ACHN (cell line): ENCODE measurements around the gene ZCWPW1.
"Not testable (repeated sequence)": the region's sequence is repeated elsewhere in the genome, so short reads cannot be mapped to it uniquely, and the experiment has no call there.

Experiments
- DNase-seq: peaks from one replicate; pipeline ENCODE4 v3.0.0-alpha.2; 2015
- in situ Hi-C: cut with HindIII; loops from 2 replicates; pipeline ENCODE4 v1.10.0; 2017; ENCODE audit warnings: low sequenced_read_pairs, low pct_ligation_motif_present, low pct_unique_long_range_greater_than_20kb

Gene ZCWPW1

GRCh38 chr7:100369105-100369504 is 59.4 kb downstream of the ZCWPW1 start:
- in situ Hi-C loops, result no loop called here

DNA sequence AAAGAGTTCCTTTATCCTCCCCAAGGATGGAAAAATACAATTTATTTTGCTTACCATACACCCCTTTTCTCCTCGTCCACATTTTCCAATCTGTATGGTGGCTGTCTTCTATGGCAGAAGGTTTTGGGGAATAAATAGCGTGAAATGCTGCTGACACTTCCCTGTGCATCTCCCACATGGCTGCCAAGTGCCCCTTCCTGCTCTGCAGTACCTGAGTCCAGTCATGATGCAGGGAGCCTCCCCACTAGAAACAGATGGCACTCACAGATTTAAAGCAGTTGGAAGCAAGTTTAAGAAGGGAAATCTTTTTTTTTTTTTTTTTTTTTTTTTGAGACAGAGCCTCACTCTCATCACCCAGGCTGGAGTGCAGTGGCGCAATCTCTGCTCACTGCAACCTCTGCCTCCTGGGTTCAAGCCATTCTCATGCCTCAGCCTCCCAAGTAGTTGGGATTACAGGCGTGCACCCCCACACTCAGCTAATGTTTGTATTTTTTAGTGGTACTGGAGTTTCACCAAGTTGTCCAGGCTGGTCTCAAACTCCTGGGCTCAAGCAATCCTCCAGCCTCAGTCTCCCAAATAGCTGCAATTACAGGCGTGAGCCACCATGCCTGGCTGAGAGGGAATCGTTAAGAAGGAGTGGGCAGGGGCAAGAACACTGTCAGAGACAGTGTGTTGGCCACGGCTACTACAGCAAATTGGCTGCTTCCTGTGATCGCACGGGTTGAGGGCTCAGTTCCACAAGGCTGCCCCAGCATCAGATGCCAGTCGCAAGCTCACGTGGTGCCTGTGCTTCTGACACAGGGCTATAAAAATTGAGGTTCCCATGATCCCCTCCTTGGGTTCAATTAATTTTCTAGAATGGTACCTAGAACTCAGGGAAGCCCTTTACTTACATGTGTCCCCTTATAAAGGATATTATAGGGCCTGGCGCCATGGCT is 60.6 kb downstream of the ZCWPW1 start:
- in situ Hi-C loops, result no loop called here
- DNase-seq, result no peak

More at GRCh38 chr7:100369105-100369504, 59.4 kb downstream of the ZCWPW1 start:
- no peak for DNase-seq

DNA sequence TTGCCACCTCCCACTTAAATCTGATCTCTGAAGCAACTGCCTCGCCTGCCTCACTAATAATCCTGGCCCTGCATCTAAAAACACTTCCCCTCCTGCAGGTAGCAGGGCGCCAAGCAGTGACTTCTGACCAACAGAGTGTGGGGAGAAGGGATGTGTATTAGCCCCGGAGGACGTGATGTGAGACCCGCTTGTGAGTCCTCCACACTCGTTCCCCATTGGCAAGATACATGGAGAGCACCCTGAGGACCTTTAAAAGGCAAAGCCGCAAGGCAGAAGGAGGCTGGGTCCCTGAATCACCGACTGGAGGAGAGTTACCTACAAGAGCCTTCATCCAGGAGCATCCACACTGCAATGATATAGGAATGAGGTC is 61.3 kb downstream of the ZCWPW1 start:
- in situ Hi-C loops, result no loop called here
- DNase-seq, result no peak

- DNase-seq, result no peak
- in situ Hi-C loops, result no loop called here
Measured at GRCh38 chr7:100366411-100367250, 61.9 kb downstream of the ZCWPW1 start.

- DNase-seq, in situ Hi-C loops: not testable (repeated sequence)
Measured at GRCh38 chr7:100365998-100366367, 62.5 kb downstream of the ZCWPW1 start.

DNA sequence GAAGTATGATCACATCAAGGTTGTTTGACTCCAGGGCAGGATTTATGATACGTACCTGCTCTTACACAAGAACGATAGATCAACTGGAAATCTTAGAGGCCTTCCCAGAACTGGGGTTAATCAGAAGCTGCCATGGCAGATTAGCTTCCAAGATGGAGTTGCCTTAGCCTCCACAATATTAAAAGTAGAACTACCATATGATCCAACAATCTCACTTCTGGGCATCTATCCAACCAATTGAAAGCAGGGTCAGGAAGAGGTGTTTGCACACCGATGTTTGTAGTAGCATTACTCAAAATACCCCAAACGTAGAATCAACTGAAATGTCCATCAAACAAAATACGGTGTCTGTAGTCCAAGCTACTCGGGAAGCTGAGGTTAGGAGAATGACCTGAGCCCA is 64.0 kb downstream of the ZCWPW1 start:
- in situ Hi-C loops, result no loop called here
- DNase-seq, result no peak

DNA sequence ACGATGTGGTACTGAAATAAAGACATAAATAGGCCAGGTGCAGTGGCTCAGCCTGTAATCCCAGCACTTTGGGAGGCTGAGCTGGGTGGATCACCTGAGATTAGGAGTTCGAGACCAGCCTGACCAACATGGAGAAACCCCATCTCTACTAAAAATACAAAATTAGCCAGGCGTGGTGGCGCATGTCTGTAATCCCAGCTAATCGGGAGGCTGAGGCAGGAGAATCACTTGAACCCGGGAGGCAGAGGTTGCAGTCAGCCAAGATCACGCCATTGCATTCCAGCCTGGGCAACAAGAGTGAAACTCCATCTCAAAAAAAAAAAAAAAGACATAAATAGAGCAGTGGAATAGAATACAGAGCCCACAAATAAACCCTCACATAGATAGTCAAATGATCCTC is 64.7 kb downstream of the ZCWPW1 start:
- in situ Hi-C loops, DNase-seq: not testable (repeated sequence)

GRCh38 chr7:100363098-100363497 is 65.4 kb downstream of the ZCWPW1 start:
- in situ Hi-C loops, result no loop called here
- no peak for DNase-seq

- no peak for DNase-seq
- in situ Hi-C loops, result no loop called here
Measured at GRCh38 chr7:100360135-100360854, 68.2 kb downstream of the ZCWPW1 start.

DNA sequence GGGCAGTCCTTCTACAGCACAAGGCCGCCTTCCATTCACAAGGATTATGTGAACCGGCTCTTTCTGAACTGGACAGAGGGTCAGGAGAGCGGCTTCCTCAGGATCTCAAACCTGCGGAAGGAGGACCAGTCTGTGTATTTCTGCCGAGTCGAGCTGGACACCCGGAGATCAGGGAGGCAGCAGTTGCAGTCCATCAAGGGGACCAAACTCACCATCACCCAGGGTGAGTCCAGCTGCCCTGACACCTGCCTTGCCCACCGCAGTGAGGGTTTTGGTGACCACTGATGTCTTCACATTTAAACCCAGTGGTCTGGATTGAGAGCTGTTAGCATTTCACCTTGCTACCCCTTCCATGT is 69.7 kb downstream of the ZCWPW1 start:
- in situ Hi-C loops, result no loop called here
- no peak for DNase-seq

DNA sequence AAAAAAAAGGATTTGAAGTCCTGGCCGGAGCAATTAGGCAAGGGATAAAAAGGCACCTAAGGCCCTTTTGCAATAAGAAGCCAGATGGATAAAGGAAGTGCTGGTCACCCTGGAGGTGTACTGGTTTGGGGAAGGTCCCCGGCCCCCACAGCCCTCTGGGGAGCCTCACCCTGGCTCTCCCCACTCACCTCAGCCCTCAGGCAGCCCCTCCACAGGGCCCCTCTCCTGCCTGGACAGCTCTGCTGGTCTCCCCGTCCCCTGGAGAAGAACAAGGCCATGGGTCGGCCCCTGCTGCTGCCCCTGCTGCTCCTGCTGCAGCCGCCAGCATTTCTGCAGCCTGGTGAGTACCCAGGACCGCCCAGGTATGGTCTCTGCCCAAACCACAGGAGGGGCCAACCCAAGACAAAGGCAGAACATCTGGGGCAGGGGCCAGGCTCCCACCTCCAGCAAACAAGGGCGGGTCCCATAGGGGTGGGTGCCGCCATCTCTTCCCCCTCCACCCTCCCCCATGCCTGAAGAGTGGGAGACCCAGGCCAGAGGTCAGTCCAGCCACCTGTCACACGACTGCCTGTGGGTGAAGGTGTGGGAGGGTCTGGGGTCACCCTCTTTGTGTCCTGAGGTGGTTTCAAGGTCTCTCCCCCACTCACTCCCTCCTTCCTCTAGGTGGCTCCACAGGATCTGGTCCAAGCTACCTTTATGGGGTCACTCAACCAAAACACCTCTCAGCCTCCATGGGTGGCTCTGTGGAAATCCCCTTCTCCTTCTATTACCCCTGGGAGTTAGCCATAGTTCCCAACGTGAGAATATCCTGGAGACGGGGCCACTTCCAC is 70.3 kb downstream of the ZCWPW1 start, which contains the start of gene PILRB:
Gene PILRB, plus strand, starts transcription at position 91 of the 830 bp plus-strand sequence. Its CDS starts 186 bp downstream, at position 277.
- in situ Hi-C loops, result no loop called here
- DNase-seq, result no peak

GRCh38 chr7:100357131-100357561 is 71.4 kb downstream of the ZCWPW1 start:
- in situ Hi-C loops, result no loop called here
- DNase-seq, result no peak

DNA sequence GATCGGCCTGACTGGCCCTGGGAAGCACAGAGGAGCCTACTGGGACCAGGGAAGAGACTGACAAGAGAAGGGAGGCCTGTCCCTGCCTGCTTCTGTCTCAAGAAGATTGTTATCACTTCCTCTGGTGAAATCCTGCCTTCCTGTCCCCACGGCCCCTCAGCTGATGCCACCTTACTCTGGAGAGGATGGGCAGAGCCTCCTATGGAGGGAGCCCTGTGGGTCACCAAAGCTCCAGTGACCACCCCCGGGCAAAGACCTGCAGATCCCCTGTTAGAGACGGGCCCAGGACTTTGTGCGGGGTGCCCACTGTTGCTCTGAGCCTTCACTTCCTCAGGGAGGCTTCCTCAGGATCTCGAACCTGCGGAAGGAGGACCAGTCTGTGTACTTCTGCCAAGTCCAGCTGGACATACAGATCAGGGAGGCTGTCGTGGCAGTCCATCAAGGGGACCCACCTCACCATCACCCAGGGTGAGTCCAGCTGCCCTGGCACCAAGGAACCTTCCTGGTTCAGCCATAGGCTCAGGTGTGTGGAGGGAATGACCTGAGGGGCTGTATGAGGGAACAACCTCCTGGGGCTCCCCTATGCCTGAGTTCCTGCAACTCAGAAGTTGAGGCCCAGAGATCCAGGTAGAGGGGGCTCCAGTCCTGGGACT is 72.0 kb downstream of the ZCWPW1 start:
- DNase-seq, result no peak
- in situ Hi-C loops, result no loop called here

DNA sequence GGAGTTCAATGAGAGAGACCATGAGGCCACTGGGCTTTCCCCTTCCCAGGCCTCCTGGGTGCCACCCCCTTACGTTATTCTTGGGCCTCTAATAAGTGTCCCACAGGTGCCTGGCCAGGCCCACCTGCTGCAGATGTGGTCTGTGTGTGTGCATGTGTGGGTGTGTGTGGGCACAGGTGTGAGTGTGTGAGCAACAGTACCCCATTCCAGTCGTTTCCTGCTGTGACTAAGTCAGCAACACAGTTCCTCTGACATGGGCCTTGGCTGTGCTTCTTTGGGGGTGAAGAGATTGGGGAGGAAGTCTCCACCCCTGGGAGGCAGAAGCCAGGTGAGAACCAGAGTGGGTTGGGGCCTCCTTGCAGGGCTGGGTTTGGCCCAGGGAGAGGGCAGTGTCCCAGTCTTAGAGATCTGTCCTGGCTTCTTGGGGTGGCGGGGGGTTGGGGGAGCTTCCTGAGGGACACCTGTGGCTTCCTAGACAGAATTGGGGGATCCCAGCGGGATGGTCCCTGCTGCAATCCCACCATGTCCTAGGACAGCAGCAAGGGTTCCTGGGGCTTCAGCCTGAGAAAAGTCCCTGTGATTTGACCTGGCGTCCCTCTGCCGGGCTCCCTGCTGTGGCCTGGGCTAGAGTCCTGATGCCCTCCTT is 74.7 kb downstream of the ZCWPW1 start:
- DNase-seq, result no peak
- in situ Hi-C loops, result no loop called here

GRCh38 chr7:100352984-100353684 is 75.4 kb downstream of the ZCWPW1 start:
- in situ Hi-C loops, result no loop called here
- no peak for DNase-seq

- in situ Hi-C loops, DNase-seq: not testable (repeated sequence)
Measured at GRCh38 chr7:100352230-100352781, 76.2 kb downstream of the ZCWPW1 start.
